K562 (cell line): Measurements from ENCODE around the gene ANKRD11. TPM values are rescaled to one million over a fixed set of nuclear protein-coding genes. Genes with fewer than 3 reads are reported as not detected.

Experiments used
- ATAC-seq: fragments of 200-7000 bp; cut with Tn5 transposase; 3 replicates; pipeline ENCODE4 v1.9.1; 2020; ENCODE audit warnings: moderate library complexity
- BruUV-seq: library from RNA; stranded (reverse); fragments of 400-500 nt; replicated peaks from 2 replicates; lab custom pipeline; 2021; lab: Mats Ljungman, UMichigan
- CTCF ChIA-PET: fragments of 300-600 bp; formaldehyde crosslinking; extraction: SDS; loops from one replicate; lab custom pipeline; 2021; ENCODE audit warnings: low intra/inter-chr PET ratio; lab: Yijun Ruan, JAX
- POLR2A ChIA-PET: fragments of 300-600, 350-650 bp; sonication (Branson Sonifier 250); formaldehyde crosslinking; extraction: SDS; loops from one replicate; lab custom pipeline; 2021; ENCODE audit warnings: antibody characterized with exemption, inconsistent platforms; lab: Yijun Ruan, JAX
- DNase-seq, 4 experiments: peaks; one replicate each; pipeline versions ENCODE4 v3.0.0 to v3.0.0-alpha.2; 2011 to 2018; ENCODE audit warnings: low spot score in 3 of 4, mixed read lengths in 3 of 4; ENCODE audit errors: extremely low read depth in 1 of 4
- FAIRE-seq: peaks from 2 replicates; lab custom pipeline; 2011; peaks lifted over from hg19 to GRCh38; lab: Jason Lieb, UNC
- H2AFZ ChIP-seq: 2 replicates; pipeline ENCODE4 v1.6.0; 2011; ENCODE audit warnings: low read depth, low read length, control low read depth, inconsistent platforms
- H3K27ac ChIP-seq: fragments of 200-600 bp; 3 replicates; pipeline ENCODE4 v1.8.0; 2011; ENCODE audit warnings: low read depth, mild to moderate bottlenecking, control low read depth, inconsistent platforms, low read length, moderate library complexity, mixed read lengths; ENCODE audit errors: extremely low read depth
- H3K27me3 ChIP-seq, 2 experiments: fragments of 300-600 bp in 1 of 2; 2 replicates in 1 of 2; 3 replicates in 1 of 2; pipeline versions ENCODE4 v1.6.0 to v1.8.0; 2011; ENCODE audit warnings: inconsistent platforms in 2 of 2, low read length in 2 of 2, mild to moderate bottlenecking in 1 of 2, mixed read lengths in 1 of 2, moderate library complexity in 1 of 2; ENCODE audit not compliant: control insufficient read depth in 2 of 2, insufficient read depth in 2 of 2
- H3K36me3 ChIP-seq: fragments of 300-600 bp; 3 replicates; pipeline ENCODE4 v1.8.0; 2011; ENCODE audit warnings: mild to moderate bottlenecking, low read length, inconsistent platforms; ENCODE audit not compliant: control insufficient read depth, insufficient read depth
- H3K4me1 ChIP-seq, 2 experiments: fragments of 200-600 bp in 1 of 2; replicated peaks in 1 of 2; 2 replicates in 1 of 2; 3 replicates in 1 of 2; pipeline versions ENCODE4 v1.5.1 to v1.8.0; 2011; ENCODE audit warnings: inconsistent platforms in 2 of 2, low read length in 2 of 2, mild to moderate bottlenecking in 1 of 2, mixed read lengths in 1 of 2, moderate library complexity in 1 of 2; ENCODE audit not compliant: control insufficient read depth in 2 of 2, insufficient read depth in 2 of 2
- H3K4me2 ChIP-seq: 2 replicates; pipeline ENCODE4 v1.6.1; 2011; ENCODE audit warnings: low read length, control low read depth, inconsistent platforms, mixed read lengths; ENCODE audit not compliant: insufficient read depth
- H3K4me3 ChIP-seq: fragments of 200-600 bp; sonication (generic), shearing (Covaris generic); 2 replicates; pipeline ENCODE4 v1.5.1; 2016; ENCODE audit warnings: control low read depth, inconsistent platforms
- H3K79me2 ChIP-seq: fragments of 200-600 bp; 3 replicates; pipeline ENCODE4 v1.8.0; 2011; ENCODE audit warnings: low read length, inconsistent platforms; ENCODE audit not compliant: control insufficient read depth, insufficient read depth
- H3K9ac ChIP-seq, 2 experiments: 2 replicates each; pipeline versions ENCODE4 v1.6.0 to v1.6.1; 2011; ENCODE audit warnings: low read depth in 2 of 2, low read length in 2 of 2, control low read depth in 1 of 2, inconsistent platforms in 1 of 2, mild to moderate bottlenecking in 1 of 2, mixed read lengths in 1 of 2; ENCODE audit not compliant: insufficient read depth in 1 of 2
- H3K9me1 ChIP-seq: one replicate; pipeline ENCODE4 v1.6.0; 2011; ENCODE audit warnings: inconsistent platforms, mild to moderate bottlenecking, low read length, moderate library complexity; ENCODE audit not compliant: control insufficient read depth, insufficient read depth
- H3K9me3 ChIP-seq: replicated peaks from 2 replicates; pipeline ENCODE4 v1.5.1; 2011; ENCODE audit warnings: low read depth, low read length, inconsistent platforms; ENCODE audit not compliant: control insufficient read depth, insufficient read depth
- H4K20me1 ChIP-seq: replicated peaks from 2 replicates; pipeline ENCODE4 v1.6.1; 2011; ENCODE audit warnings: low read length, inconsistent platforms, mixed read lengths; ENCODE audit not compliant: control insufficient read depth, insufficient read depth
- BRF1 ChIP-seq: IDR thresholded peaks from 3 replicates; pipeline ENCODE4 v1.6.1; 2011; ENCODE audit warnings: borderline replicate concordance, mild to moderate bottlenecking; ENCODE audit not compliant: insufficient read length; ENCODE audit errors: extremely low read depth
- EP400 ChIP-seq: fragments of 450-650 bp; IDR thresholded peaks from 2 replicates; pipeline ENCODE4 v1.6.1; 2017; ENCODE audit warnings: antibody characterized with exemption, mild to moderate bottlenecking, moderate library complexity
- KDM1A ChIP-seq, 2 experiments: fragments of 450-650 bp; IDR thresholded peaks; 2 replicates each; pipeline ENCODE4 v1.6.1; 2016; ENCODE audit warnings: mild to moderate bottlenecking in 2 of 2
- PHTF2 ChIP-seq: fragments of 250-450 bp; sonication (Bioruptor Pico); IDR thresholded peaks from 2 replicates; pipeline ENCODE4 v1.5.0; 2021; ENCODE audit warnings: mild to moderate bottlenecking
- POLR2B ChIP-seq: fragments of 450-650 bp; IDR thresholded peaks from 2 replicates; pipeline ENCODE4 v1.6.1; 2018; ENCODE audit warnings: low read depth; ENCODE audit not compliant: partially characterized antibody
- SAFB ChIP-seq: fragments of 200-400 bp; formaldehyde crosslinking; IDR thresholded peaks from 2 replicates; pipeline ENCODE4 v1.6.1; 2017; ENCODE audit warnings: low read depth, low read length, borderline replicate concordance
- SETDB1 ChIP-seq: IDR thresholded peaks from one replicate; pipeline ENCODE4 v1.6.1; 2012; ENCODE audit warnings: low read length, control low read depth, inconsistent platforms
- STAT5A ChIP-seq: IDR thresholded peaks from 2 replicates; pipeline ENCODE4 v1.6.1; 2012; ENCODE audit warnings: low read length, inconsistent platforms, borderline replicate concordance
- SUPT5H ChIP-seq: fragments of 450-650 bp; IDR thresholded peaks from 2 replicates; pipeline ENCODE4 v1.6.1; 2016
- TARDBP ChIP-seq: fragments of 450-650 bp; IDR thresholded peaks from 2 replicates; pipeline ENCODE4 v1.6.1; 2016
- ZBTB1 ChIP-seq: sonication (generic); formaldehyde crosslinking; IDR thresholded peaks from 2 replicates; pipeline ENCODE4 v1.8.1; 2023; ENCODE audit warnings: missing genetic modification reagents, low read depth, mild to moderate bottlenecking, borderline replicate concordance
- ZNF24 ChIP-seq: fragments of 450-650 bp; IDR thresholded peaks from 2 replicates; pipeline ENCODE4 v1.6.1; 2016
- WGBS: fragments of 100-300 bp; shearing (Covaris generic); methylation state at CpG from one replicate; pipeline ENCODE4 v1.1.6; 2016; ENCODE audit warnings: low coverage, mixed read lengths; ENCODE audit not compliant: insufficient coverage; ENCODE audit errors: missing lambda C conversion rate; 5-methylcytosine and 5-hydroxymethylcytosine counted together
- in situ Hi-C: fragments of 300-500 bp; cut with MboI; formaldehyde crosslinking; loops from 4 replicates; pipeline ENCODE4 v1.15.0; 2018; ENCODE audit warnings: inconsistent platforms, mixed read lengths
- intact Hi-C: fragments of 100-400 bp; cut with micrococcal nuclease; formaldehyde crosslinking; loops from 2 replicates; pipeline ENCODE4 v1.14.2; 2022
- polyA plus RNA-seq, 8 experiments: library from polyadenylated mRNA; depleted of rRNA in 4 of 8; stranded (reverse) in 5 of 8; unstranded in 3 of 8; fragments of >200 nt; fragmentation: Nextera tagmentation in 2 of 8; fragmentation: Illumina TruSeq in 1 of 8; extraction: Ambion mirVana in 2 of 8; extraction: Trizol in 1 of 8; gene quantifications; 2 replicates each; pipeline versions ENCODE4 v1.2.1 to v1.2.3, GENCODE V29; 2011 to 2014; ENCODE audit warnings: inconsistent platforms in 1 of 8, missing spikeins in 1 of 8
- total RNA-seq, 7 experiments: library from RNA; depleted of rRNA in 6 of 7; stranded (reverse); fragments of >200 nt in 6 of 7; fragmentation: Illumina TruSeq in 2 of 7; extraction: Trizol in 2 of 7; gene quantifications; 2 replicates each; pipeline versions ENCODE4 v1.2.1 to v1.2.3, GENCODE V29; 2011 to 2021; ENCODE audit warnings: low replicate concordance in 1 of 7
- TF ChIP-seq, protein P1 (sequence below): fragments of 250-450 bp; sonication (Bioruptor Pico); IDR thresholded peaks from 2 replicates; pipeline ENCODE4 v1.8.0; 2021; ENCODE audit warnings: moderate library complexity, mild to moderate bottlenecking, inconsistent platforms
- TF ChIP-seq, protein P2 (sequence below), 2 experiments: fragments of 450-650 bp; IDR thresholded peaks; 2 replicates each; pipeline ENCODE4 v1.6.1; 2016; ENCODE audit warnings: mild to moderate bottlenecking in 2 of 2, borderline replicate concordance in 1 of 2, low read depth in 1 of 2, moderate library complexity in 1 of 2
- TF ChIP-seq, protein P3 (sequence below): sonication (generic); formaldehyde crosslinking; IDR thresholded peaks from 2 replicates; pipeline ENCODE4 v1.9.0; 2022; ENCODE audit warnings: mild to moderate bottlenecking, missing genetic modification reagents

Gene ANKRD11
- total and polyA plus RNA-seq, 9 of the 15 experiments (the other 6 are each of a cell fraction or from before 2014, with no cell fraction given), result 4.7 to 126 (median 31.7) TPM

DNA sequence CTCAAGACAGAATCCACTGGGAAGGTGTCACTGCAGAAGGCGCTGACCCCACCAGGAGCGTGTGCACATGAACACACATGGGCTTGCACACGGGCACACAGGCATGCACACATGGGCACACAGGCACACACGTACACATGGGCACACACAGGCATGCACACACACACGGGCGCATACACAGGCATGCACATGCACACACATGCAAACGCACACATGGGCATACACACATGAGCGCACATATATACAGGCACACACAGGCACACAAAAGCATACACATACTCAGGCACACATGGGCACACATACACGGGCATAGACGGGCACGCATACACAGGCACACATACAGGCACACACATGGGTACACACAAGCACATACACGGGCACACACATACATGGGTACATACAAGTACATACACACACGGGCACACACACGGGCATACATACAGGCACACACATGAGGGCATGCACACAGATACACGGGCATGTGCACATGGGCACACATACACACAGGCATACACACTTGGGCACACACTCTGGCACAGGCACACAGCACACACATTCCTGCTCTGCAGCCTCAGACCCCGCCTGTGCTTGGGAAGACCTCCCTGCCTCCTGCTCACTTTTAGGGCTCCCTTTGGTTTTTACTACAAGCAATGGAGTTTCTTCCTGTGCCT, 186.0 kb downstream of the ANKRD11 start:
- Histone ChIP-seq H3K27me3 (no peaks in the 10 kb centered on the region), H3K27ac (no peak overlapping the region), H4K20me1 (peaks cover 14% of the 10 kb centered on the region), H3K36me3 (peaks cover 68% of the 10 kb centered on the region; the same call in 2 of the 3 replicates), H3K4me1 (peaks cover 0 to 33% of the 10 kb centered on the region in 2 experiments; a peak in 2 of 5 replicates), H3K4me2 (no peak overlapping the region), H2AFZ (no peak overlapping the region), H3K9ac (no peak overlapping the region; a peak in 1 of 4 replicates), H3K9me3 (no peaks in the 10 kb centered on the region), H3K9me1 (peaks cover 9% of the 10 kb centered on the region), H3K4me3 (no peak overlapping the region), H3K79me2 (peaks cover 73% of the 10 kb centered on the region)
- no TSS peak for BruUV-seq
- in situ Hi-C loops (no loop called here), intact Hi-C loops (no loop called here)
- DNase-seq, result no peak
- ChIA-PET POLR2A (interaction anchor here (0.7 to 1.9 kb wide), 5 partner anchors 9 to 16 kb away, joined by 3 to 14 read pairs (median 4); no protein-coding TSS in a partner anchor), CTCF (no interaction called here)
- WGBS, result 96% methylated on average over 16 of the region's 16 CpGs
- ATAC-seq, result no peak
- FAIRE-seq, result no peak
- TF ChIP-seq, protein P1, sequence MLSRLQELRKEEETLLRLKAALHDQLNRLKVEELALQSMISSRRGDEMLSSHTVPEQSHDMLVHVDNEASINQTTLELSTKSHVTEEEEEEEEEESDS (CRISPR knock-in tag), result no peak
- TF ChIP-seq TARDBP (peak; percentile 89; the same call in 1 of the 2 replicates), PHTF2 (no peak), STAT5A (peak; percentile 53; the same call in 1 of the 2 replicates), SETDB1 (no peak), KDM1A (IDR thresholded peaks at IDR 0.05) (peak in 1 of 2 experiments; percentile 74; a peak in 2 of 4 replicates), ZNF24 (no peak), EP400 (no peak), BRF1 (no peak), ZBTB1 (no peak), SUPT5H (peak; percentile 39), POLR2B (peak; percentile 24), SAFB (no peak)
- TF ChIP-seq, protein P2, sequence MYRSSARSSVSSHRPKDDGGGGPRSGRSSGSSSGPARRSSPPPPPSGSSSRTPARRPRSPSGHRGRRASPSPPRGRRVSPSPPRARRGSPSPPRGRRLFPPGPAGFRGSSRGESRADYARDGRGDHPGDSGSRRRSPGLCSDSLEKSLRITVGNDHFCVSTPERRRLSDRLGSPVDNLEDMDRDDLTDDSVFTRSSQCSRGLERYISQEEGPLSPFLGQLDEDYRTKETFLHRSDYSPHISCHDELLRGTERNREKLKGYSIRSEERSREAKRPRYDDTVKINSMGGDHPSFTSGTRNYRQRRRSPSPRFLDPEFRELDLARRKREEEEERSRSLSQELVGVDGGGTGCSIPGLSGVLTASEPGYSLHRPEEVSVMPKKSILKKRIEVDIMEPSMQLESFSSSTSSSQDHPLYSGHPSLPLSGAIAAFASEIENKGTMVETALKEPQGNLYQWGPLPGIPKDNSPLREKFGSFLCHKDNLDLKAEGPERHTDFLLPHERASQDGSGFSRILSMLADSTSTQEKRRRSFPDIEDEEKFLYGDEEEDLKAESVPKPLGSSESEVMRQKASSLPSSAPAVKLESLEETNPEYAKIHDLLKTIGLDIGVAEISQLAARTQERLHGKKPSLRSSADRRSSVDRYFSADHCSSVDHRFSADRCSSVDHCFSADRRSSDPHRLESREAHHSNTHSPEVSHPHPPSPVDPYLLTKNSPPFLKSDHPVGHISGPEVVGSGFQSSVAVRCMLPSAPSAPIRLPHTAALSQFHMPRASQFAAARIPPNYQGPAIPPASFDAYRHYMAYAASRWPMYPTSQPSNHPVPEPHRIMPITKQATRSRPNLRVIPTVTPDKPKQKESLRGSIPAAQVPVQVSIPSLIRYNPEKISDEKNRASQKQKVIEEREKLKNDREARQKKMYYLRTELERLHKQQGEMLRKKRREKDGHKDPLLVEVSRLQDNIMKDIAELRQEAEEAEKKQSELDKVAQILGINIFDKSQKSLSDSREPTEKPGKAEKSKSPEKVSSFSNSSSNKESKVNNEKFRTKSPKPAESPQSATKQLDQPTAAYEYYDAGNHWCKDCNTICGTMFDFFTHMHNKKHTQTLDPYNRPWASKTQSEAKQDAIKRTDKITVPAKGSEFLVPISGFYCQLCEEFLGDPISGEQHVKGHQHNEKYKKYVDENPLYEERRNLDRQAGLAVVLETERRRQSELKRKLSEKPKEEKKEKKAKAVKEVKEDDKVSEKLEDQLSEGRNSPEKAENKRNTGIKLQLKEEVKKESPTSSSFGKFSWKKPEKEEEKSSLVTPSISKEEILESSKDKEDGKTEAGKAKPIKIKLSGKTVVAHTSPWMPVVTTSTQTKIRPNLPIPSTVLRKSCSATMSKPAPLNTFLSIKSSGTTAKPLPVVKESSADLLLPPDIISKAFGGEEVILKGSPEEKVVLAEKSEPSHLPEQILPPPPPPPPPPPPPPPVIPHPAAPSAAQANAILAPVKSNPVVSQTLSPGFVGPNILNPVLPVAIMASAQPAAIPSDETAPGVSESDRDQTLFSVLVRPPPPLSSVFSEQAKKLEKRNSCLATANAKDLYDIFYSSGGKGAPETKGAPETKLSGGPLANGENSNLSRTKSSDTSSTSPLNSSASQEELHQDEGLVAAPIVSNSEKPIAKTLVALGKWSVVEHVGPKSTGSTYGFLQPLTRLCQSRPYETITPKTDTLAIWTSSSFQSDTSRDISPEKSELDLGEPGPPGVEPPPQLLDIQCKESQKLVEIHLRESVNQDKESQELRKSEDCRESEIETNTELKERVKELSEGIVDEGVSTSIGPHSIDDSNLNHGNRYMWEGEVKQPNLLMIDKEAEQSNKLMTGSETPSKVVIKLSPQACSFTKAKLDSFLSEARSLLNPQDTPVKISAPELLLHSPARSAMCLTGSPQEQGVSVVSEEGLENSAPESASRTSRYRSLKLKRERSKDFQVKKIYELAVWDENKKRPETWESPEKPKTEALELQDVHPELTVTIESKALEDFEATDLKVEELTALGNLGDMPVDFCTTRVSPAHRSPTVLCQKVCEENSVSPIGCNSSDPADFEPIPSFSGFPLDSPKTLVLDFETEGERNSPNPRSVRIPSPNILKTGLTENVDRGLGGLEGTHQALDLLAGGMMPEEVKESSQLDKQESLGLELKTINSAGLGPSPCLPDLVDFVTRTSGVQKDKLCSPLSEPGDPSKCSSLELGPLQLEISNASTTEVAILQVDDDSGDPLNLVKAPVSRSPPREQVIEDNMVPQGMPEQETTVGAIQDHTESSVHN (IDR thresholded peaks at IDR 0.05; ENCODE audit: borderline replicate concordance in 1 of 2, low read depth in 1 of 2), result no peak
- TF ChIP-seq, protein P3, sequence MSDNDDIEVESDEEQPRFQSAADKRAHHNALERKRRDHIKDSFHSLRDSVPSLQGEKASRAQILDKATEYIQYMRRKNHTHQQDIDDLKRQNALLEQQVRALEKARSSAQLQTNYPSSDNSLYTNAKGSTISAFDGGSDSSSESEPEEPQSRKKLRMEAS, result 0 out of 2 replicates have a peak, but pooled peaks have one; percentile 18
